GM19193 (cell line): ENCODE data around the gene PP2D1.

Experiments
- POLR2A ChIP-seq: IDR thresholded peaks from 4 replicates; pipeline ENCODE4 v1.6.1; 2011; ENCODE audit not compliant: insufficient read depth, insufficient read length; ENCODE audit errors: extremely low read depth

The PP2D1 gene

GRCh38 chr3:20012164-20012563 is at the start of gene PP2D1:
TSS of gene PP2D1 (minus strand) at chr3:20012264. CDS start at chr3:20012072, 192 bp downstream.
- no peak for TF ChIP-seq POLR2A

- no peak for TF ChIP-seq POLR2A
Observed at GRCh38 chr3:20060974-20061685, 49.1 kb upstream of the PP2D1 start.

GRCh38 chr3:20059929-20060328 is 47.9 kb upstream of the PP2D1 start:
- no peak for TF ChIP-seq POLR2A

- no peak for TF ChIP-seq POLR2A
Observed at GRCh38 chr3:20057612-20058180, 45.6 kb upstream of the PP2D1 start.

GRCh38 chr3:20056725-20057611 is 44.9 kb upstream of the PP2D1 start:
- TF ChIP-seq POLR2A, result no peak

- TF ChIP-seq POLR2A, result no peak
Observed at GRCh38 chr3:20055842-20056241, 43.8 kb upstream of the PP2D1 start.

GRCh38 chr3:20055020-20055775 is 43.1 kb upstream of the PP2D1 start:
- no peak for TF ChIP-seq POLR2A

- TF ChIP-seq POLR2A, result no peak
Observed at GRCh38 chr3:20054549-20054987, 42.5 kb upstream of the PP2D1 start.

GRCh38 chr3:20052851-20053250 is 40.8 kb upstream of the PP2D1 start:
- no peak for TF ChIP-seq POLR2A

GRCh38 chr3:20051123-20051806 is 39.2 kb upstream of the PP2D1 start:
- no peak for TF ChIP-seq POLR2A

- no peak for TF ChIP-seq POLR2A
Observed at GRCh38 chr3:20047976-20048883, 36.2 kb upstream of the PP2D1 start.

- no peak for TF ChIP-seq POLR2A
Observed at GRCh38 chr3:20047341-20047779, 35.3 kb upstream of the PP2D1 start.

GRCh38 chr3:20046556-20046955 is 34.5 kb upstream of the PP2D1 start:
- TF ChIP-seq POLR2A, result no peak

GRCh38 chr3:20043825-20044224 is 31.8 kb upstream of the PP2D1 start:
- TF ChIP-seq POLR2A, result no peak

GRCh38 chr3:20043396-20043795 is 31.3 kb upstream of the PP2D1 start:
- no peak for TF ChIP-seq POLR2A
